ENCODE measurements around the gene TMPO.

DNA sequence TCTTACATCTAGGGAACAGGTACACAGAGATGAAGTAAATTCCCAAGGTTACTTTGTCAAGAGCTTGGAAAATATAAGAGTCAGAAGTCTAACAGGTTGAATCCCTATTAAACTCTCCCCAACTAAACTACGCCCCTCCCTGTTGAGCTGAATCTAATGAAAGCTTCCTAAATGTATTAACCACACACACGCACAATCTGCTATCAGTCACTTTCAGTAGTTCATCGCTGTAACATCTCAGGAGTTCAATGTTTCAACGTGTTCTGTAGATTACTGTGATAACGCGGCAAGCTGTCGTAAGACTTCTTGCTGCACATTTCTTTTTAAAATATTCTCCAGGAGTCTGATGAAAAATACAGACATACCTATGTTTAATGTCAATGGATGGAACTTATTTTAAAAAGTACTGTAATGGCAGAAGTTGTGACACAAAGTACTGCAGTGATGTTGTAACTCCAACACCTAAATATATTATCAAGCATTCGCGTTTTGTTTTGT lies 77.5 kb downstream of the TMPO start:
- TF ChIP-seq, protein P1, sequence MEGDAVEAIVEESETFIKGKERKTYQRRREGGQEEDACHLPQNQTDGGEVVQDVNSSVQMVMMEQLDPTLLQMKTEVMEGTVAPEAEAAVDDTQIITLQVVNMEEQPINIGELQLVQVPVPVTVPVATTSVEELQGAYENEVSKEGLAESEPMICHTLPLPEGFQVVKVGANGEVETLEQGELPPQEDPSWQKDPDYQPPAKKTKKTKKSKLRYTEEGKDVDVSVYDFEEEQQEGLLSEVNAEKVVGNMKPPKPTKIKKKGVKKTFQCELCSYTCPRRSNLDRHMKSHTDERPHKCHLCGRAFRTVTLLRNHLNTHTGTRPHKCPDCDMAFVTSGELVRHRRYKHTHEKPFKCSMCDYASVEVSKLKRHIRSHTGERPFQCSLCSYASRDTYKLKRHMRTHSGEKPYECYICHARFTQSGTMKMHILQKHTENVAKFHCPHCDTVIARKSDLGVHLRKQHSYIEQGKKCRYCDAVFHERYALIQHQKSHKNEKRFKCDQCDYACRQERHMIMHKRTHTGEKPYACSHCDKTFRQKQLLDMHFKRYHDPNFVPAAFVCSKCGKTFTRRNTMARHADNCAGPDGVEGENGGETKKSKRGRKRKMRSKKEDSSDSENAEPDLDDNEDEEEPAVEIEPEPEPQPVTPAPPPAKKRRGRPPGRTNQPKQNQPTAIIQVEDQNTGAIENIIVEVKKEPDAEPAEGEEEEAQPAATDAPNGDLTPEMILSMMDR (IDR thresholded peaks at IDR 0.05), result no peak
- no peak for TF ChIP-seq POLR2A (IDR thresholded peaks at IDR 0.05)

Measured in esophagus squamous epithelium (tissue), 4 donors.